Ramos (cell line): ENCODE results near the gene ST6GALNAC6.
"Not testable (repeated sequence)": the region's sequence is repeated elsewhere in the genome, so short reads cannot be mapped to it uniquely, and the experiment has no call there.

Experiments
- in situ Hi-C: fragments of 300-500 bp; cut with MboI; formaldehyde crosslinking; loops from one replicate; pipeline ENCODE4 v1.14.3; 2022; ENCODE audit warnings: low sequenced_read_pairs; ENCODE audit not compliant: unreplicated experiment

Gene ST6GALNAC6

GRCh38 chr9:127847833-127848755, 51.3 kb downstream of the ST6GALNAC6 start:
- in situ Hi-C loops, result no loop called here

GRCh38 chr9:127847178-127847510, 52.3 kb downstream of the ST6GALNAC6 start:
- in situ Hi-C loops, result no loop called here

DNA sequence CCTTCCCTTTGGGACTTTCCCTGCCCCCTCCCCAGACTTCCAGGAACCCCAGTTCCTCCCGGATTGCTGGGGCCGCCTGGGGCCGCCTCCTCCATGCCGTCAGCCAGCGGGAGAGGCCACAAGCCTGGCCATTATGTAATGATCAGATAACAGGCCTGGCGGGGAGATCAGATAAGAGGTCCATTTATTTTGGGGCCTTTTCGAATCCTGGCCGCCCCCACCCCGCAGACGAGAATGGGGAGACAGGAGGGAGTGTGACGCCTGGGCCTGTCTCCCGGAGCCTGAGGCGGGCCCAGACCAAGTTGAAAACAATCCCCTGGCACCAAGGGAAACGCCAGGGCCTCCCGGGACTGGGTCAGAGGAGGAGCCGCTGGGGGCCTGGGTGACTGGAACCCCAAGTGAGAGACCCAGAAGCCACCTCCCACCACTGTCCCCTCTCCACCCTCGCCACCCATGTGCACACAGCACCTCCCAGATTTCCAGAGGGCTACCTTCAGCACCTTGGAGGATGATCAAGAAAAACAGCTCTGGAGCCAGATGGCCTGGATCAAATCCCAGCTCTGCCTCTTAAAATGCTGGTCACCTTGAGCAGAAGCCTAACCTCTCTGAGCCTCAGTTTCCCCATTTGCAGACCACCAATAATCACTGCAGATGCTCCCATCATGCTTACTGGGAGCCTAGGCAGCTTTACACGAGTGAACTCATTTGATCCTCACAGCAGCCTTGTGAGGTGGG, 52.8 kb downstream of the ST6GALNAC6 start:
- in situ Hi-C loops, result no loop called here

GRCh38 chr9:127845619-127846018, 53.8 kb downstream of the ST6GALNAC6 start:
- in situ Hi-C loops, result not testable (repeated sequence)

DNA sequence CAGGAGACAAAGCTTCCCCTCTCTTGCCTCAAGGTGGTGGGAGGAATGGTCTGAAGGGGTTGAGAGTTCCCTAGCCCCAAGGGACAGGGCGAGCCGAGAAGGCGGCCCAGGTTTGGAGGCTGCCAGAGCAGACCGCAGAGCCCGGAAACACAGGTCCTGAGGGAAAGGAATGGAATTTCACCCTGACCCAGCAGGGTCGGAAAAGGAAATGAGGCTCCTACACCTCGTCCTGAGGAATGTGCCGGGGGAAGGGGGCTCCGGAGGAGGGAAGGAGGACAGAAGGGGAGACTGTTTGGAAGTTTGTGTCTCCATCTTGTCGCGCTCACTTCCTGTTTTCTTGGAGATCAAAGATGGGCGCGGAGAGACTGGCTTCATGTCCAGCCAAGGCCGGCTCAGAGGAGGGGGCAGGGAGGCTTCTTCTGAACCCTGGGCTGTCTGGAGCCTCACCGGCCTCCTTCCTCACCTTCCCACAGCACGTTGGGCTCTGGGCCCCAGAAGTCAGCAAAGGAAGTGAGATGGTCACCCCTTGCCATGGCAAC, 54.5 kb downstream of the ST6GALNAC6 start:
- in situ Hi-C loops, result no loop called here

DNA sequence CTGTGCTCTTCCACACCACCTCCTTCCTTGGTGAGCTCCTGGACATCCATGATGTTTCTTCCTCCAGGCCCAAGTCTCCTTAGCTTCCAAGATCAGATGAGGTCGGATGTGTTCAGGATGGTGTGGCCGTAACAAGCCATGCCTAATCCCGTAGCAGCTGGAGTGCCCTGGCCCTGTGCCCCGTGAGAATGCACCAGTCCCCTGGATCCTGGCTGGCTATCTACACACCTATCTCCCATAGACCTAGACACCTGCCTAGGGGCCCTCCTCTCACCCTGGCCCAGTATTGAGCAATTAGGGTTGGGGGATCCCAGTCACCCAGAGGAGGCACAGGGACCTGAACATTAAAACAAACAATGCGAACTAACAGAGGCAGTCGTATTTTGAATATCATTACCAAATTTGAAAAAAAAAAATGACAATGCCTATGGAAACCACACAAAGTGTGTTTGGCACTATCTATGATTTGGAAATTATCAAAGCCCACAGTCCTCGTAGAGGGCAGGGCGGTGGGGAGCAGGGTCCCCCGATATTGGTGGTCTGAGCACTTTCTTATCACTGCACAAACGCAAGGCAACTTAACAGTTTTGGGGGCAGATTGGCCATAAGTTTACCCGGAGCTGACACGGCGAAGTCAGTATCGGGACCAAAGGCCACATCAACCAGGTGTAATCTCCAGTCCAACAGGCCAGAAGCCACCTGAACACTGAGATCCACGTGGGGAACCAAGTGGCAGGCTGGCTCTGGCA, 58.1 kb downstream of the ST6GALNAC6 start:
- in situ Hi-C loops, result no loop called here

DNA sequence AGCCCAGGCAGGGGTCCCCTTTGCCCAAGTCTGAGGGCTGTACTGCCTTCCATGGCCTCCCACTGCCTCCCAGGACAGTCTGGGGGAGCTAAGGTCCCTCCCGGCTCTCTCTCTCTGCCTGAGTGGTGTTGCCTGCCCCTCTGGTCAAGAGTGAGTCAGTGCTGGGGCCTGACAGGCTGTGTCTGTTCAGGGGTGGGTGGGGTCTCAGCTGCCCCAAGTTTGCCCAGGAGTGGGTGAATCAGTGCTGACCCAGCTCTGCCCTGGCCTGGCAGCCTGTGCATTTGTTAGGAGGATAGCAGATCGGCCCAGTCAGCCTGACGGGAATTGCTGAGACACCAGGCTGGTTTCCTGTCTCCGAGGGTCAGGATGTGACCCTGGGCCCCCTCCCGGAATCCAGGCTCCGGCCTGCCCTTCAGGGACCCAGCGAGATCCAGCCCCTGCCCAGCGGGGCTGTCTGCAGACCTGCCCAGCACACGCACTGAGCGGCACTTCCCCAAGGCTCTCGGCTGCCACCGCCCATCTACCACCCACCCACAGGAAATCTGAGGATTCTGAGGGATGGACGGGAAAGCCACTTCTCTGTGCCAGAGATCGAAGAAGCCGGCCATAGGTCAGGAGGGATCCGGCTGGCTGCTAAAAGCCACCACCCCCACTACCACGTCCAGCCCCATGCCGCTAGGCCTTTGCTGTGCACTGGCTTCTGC, 60.9 kb downstream of the ST6GALNAC6 start:
- in situ Hi-C loops, result no loop called here

DNA sequence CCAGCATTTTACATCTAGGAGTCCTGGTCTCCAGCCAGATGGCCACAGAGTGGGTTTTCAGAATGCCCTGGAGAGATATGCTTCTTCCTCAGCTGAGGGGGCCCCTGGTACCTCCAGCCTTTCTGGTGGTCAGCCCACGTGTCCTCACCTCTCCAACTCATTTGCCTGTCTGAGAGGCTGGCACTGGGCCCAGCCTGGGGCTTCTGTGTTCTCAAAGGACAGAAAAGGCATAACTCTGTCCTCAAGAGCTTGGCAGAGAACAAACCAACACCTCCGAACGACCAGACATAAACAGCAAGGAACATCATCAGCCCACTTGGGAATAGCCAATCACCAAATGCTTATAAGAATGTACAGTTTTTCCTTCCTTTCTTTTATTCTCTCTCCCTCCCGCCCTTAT, 62.1 kb downstream of the ST6GALNAC6 start:
- in situ Hi-C loops, result no loop called here

DNA sequence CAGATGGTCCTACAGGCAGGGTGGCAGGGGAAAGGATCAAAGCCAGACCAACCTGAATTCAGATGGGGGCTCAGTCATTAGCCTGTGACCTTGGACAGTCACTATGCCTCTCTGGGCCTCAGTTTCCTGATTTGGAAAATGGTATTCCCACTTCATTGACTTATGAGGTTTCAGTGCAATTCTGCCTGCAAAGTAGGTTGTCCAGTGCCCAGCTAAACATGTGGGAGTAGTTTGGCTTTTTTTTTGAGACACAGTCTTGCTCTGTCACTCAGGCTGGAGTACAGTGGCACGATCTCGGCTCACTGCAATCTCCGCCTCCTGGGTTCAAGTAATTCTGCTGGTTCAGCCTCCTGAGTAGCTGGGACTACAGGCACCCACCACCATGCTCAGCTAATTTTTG, 62.8 kb downstream of the ST6GALNAC6 start:
- in situ Hi-C loops, result not testable (repeated sequence)

DNA sequence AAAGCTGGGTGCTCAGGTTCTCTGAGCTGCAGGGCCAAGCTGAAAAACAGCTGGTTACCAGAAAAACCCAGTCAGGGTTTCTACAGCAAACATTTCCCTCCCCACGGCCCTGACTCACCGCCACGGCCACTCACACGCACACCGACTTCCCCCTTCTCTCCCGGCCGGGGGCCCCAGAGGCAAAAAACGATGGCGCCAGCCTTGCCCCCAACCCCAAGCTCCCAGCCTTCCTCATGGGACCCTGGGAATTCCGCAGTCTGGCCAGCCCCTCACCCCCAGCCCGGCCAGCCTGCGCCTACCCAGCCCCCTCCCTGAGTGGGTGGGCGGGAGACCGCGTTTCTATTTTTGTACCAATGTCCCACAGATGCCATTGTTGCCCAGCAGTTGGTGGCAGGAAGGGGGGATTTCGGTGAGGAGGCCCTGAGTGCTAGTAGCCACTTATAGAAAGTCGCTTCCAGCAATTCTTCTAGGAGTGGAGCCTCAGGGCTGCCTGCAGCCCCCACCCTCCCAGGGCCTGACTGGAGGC, 63.3 kb downstream of the ST6GALNAC6 start:
- in situ Hi-C loops, result no loop called here
